Stimulated activated naive CD4-positive, alpha-beta T cell treated with Interleukin-2 at 50 U/mL for 16 hours (primary cell): ENCODE results near the gene GABRB2.
"Not testable (repeated sequence)": the region's sequence is repeated elsewhere in the genome, so short reads cannot be mapped to it uniquely, and the experiment has no call there.

Experiments
- DNase-seq: peaks from one replicate; lab custom pipeline; 2025; lab: John Stamatoyannopoulos, UW

The GABRB2 gene

GRCh38 chr5:161299053-161299452 is 247.5 kb downstream of the GABRB2 start:
- DNase-seq, result no peak

GRCh38 chr5:161297388-161297787 is 249.1 kb downstream of the GABRB2 start:
- not testable (repeated sequence) for DNase-seq

- DNase-seq, result no peak
These were observed 250.7 kb downstream of the GABRB2 start for GRCh38 chr5:161295721-161296250.

GRCh38 chr5:161288071-161288470 is 258.5 kb downstream of the GABRB2 start:
- DNase-seq, result no peak

GRCh38 chr5:161287436-161287835 is 259.1 kb downstream of the GABRB2 start:
- no peak for DNase-seq

GRCh38 chr5:161286066-161286655 is 260.4 kb downstream of the GABRB2 start:
- no peak for DNase-seq

- no peak for DNase-seq
These were observed 262.1 kb downstream of the GABRB2 start for GRCh38 chr5:161284445-161284844.

GRCh38 chr5:161283296-161283695 is 263.2 kb downstream of the GABRB2 start:
- no peak for DNase-seq

GRCh38 chr5:161278739-161279660 is 267.5 kb downstream of the GABRB2 start:
- DNase-seq, result no peak

- no peak for DNase-seq
These were observed 269.5 kb downstream of the GABRB2 start for GRCh38 chr5:161277011-161277410.

- no peak for DNase-seq
These were observed 271.6 kb downstream of the GABRB2 start for GRCh38 chr5:161274951-161275350.

GRCh38 chr5:161273410-161273809 is 273.1 kb downstream of the GABRB2 start:
- no peak for DNase-seq

GRCh38 chr5:161271816-161272215 is 274.7 kb downstream of the GABRB2 start:
- no peak for DNase-seq

GRCh38 chr5:161269125-161269524 is 277.4 kb downstream of the GABRB2 start:
- DNase-seq, result no peak

- DNase-seq, result no peak
These were observed 279.6 kb downstream of the GABRB2 start for GRCh38 chr5:161266954-161267353.

GRCh38 chr5:161265006-161265405 is 281.5 kb downstream of the GABRB2 start:
- DNase-seq, result no peak

- no peak for DNase-seq
These were observed 283.3 kb downstream of the GABRB2 start for GRCh38 chr5:161263191-161263590.

GRCh38 chr5:161261668-161262323 is 284.7 kb downstream of the GABRB2 start:
- no peak for DNase-seq

GRCh38 chr5:161258438-161258837 is 288.1 kb downstream of the GABRB2 start:
- no peak for DNase-seq

GRCh38 chr5:161256957-161257356 is 289.6 kb downstream of the GABRB2 start:
- DNase-seq, result no peak

- DNase-seq, result not testable (repeated sequence)
These were observed 293.6 kb downstream of the GABRB2 start for GRCh38 chr5:161252955-161253354.

- no peak for DNase-seq
These were observed 299.8 kb downstream of the GABRB2 start for GRCh38 chr5:161246749-161247148.

- not testable (repeated sequence) for DNase-seq
These were observed 300.7 kb downstream of the GABRB2 start for GRCh38 chr5:161245846-161246245.
